Endodermal cell (in vitro differentiated cells): ENCODE results near the gene CNTF. TPM values are rescaled to one million over a fixed set of nuclear protein-coding genes. Genes with fewer than 3 reads are reported as not detected.

Experiments used
- DNase-seq: peaks from one replicate; pipeline ENCODE4 v3.0.0-alpha.2; 2017
- H3K27ac ChIP-seq: 2 replicates; pipeline ENCODE4 v1.5.1; 2013; ENCODE audit warnings: mild to moderate bottlenecking, low read depth, low read length, moderate library complexity
- H3K27me3 ChIP-seq: 2 replicates; pipeline ENCODE4 v1.6.1; 2013; ENCODE audit warnings: mild to moderate bottlenecking, low read length, moderate library complexity; ENCODE audit not compliant: insufficient read depth, control insufficient read depth, poor library complexity, severe bottlenecking
- H3K36me3 ChIP-seq: 2 replicates; pipeline ENCODE4 v1.7.0; 2013; ENCODE audit warnings: mild to moderate bottlenecking, low read length, moderate library complexity; ENCODE audit not compliant: control insufficient read depth, insufficient read depth
- H3K4me1 ChIP-seq: one replicate; pipeline ENCODE4 v1.7.0; 2013; ENCODE audit warnings: low read length; ENCODE audit not compliant: control insufficient read depth, insufficient read depth
- H3K4me3 ChIP-seq: 2 replicates; pipeline ENCODE4 v1.5.1; 2013; ENCODE audit warnings: mild to moderate bottlenecking, low read length, moderate library complexity
- H3K9ac ChIP-seq: 2 replicates; pipeline ENCODE4 v1.6.1; 2013; ENCODE audit warnings: mild to moderate bottlenecking, low read length, moderate library complexity; ENCODE audit not compliant: poor library complexity, severe bottlenecking; ENCODE audit errors: extremely low read depth
- H3K9me3 ChIP-seq: 2 replicates; pipeline ENCODE4 v1.6.1; 2013; ENCODE audit warnings: mild to moderate bottlenecking, low read length, moderate library complexity; ENCODE audit not compliant: control insufficient read depth
- H3K27ac Mint-ChIP-seq: 2 replicates; pipeline ENCODE4 v1.8.0; 2020; ENCODE audit warnings: mixed read lengths
- H3K27me3 Mint-ChIP-seq: 2 replicates; pipeline ENCODE4 v1.8.0; 2021; ENCODE audit warnings: mild to moderate bottlenecking, mixed read lengths; ENCODE audit not compliant: insufficient read depth
- H3K36me3 Mint-ChIP-seq: 2 replicates; pipeline ENCODE4 v1.8.0; 2020; ENCODE audit warnings: low read depth, mixed read lengths
- H3K4me1 Mint-ChIP-seq: 2 replicates; pipeline ENCODE4 v1.8.0; 2020; ENCODE audit warnings: mixed read lengths
- H3K4me3 Mint-ChIP-seq: 2 replicates; pipeline ENCODE4 v1.8.0; 2020; ENCODE audit warnings: mild to moderate bottlenecking, moderate library complexity, mixed read lengths
- H3K9me3 Mint-ChIP-seq: 2 replicates; pipeline ENCODE4 v1.8.0; 2020; ENCODE audit warnings: mild to moderate bottlenecking, mixed read lengths
- WGBS, 2 experiments: methylation state at CpG; one replicate each; pipeline versions ENCODE4 v1.1.5 to v1.1.7; 2013; ENCODE audit warnings: missing lambda C conversion rate in 2 of 2, mixed read lengths in 1 of 2; ENCODE audit not compliant: insufficient coverage in 1 of 2, insufficient read length in 1 of 2; 5-methylcytosine and 5-hydroxymethylcytosine counted together
- total RNA-seq, 2 donors: library from RNA; stranded (reverse); fragmentation: NEBNext Ultra II Directional in 1 of 2; extraction: Animal tissue kit (Norgen Biotek cat#: 25700) in 1 of 2; gene quantifications; 2 replicates in 1 of 2; 3 replicates in 1 of 2; pipeline ENCODE4 v1.2.1, GENCODE V29; 2021
- TF ChIP-seq, protein P1 (sequence below): fragments of 200-600 bp; sonication (generic); conservative IDR thresholded peaks from 2 replicates; pipeline ENCODE4 v1.5.0; 2021; ENCODE audit warnings: antibody characterized with exemption, mild to moderate bottlenecking

The CNTF gene
- total RNA-seq, 2 donors from 2014 or later, result 1.7 to 3.7 TPM

GRCh38 chr11:58600510-58600909 lies 22.0 kb upstream of the CNTF start:
- H3K27ac Mint-ChIP-seq, result no peak overlapping the region
- H3K9me3 Mint-ChIP-seq, result no peaks in the 10 kb centered on the region
- Histone ChIP-seq H3K4me3 (no peak overlapping the region), H3K27me3 (no peaks in the 10 kb centered on the region), H3K27ac (no peak overlapping the region), H3K4me1 (no peaks in the 10 kb centered on the region), H3K9ac (no peak overlapping the region), H3K36me3 (peaks cover 8% of the 10 kb centered on the region), H3K9me3 (no peaks in the 10 kb centered on the region)
- WGBS, 2 experiments, result 91% methylated on average over 2 of the region's 2 CpGs; no CpG with 5 or more reads in 1 of the 2 experiments
- H3K4me3 Mint-ChIP-seq, result no peak overlapping the region
- DNase-seq, result no peak
- H3K4me1 Mint-ChIP-seq, result peaks cover 15% of the 10 kb centered on the region
- TF ChIP-seq, protein P1, sequence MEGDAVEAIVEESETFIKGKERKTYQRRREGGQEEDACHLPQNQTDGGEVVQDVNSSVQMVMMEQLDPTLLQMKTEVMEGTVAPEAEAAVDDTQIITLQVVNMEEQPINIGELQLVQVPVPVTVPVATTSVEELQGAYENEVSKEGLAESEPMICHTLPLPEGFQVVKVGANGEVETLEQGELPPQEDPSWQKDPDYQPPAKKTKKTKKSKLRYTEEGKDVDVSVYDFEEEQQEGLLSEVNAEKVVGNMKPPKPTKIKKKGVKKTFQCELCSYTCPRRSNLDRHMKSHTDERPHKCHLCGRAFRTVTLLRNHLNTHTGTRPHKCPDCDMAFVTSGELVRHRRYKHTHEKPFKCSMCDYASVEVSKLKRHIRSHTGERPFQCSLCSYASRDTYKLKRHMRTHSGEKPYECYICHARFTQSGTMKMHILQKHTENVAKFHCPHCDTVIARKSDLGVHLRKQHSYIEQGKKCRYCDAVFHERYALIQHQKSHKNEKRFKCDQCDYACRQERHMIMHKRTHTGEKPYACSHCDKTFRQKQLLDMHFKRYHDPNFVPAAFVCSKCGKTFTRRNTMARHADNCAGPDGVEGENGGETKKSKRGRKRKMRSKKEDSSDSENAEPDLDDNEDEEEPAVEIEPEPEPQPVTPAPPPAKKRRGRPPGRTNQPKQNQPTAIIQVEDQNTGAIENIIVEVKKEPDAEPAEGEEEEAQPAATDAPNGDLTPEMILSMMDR, result no peak
- H3K27me3 Mint-ChIP-seq, result no peaks in the 10 kb centered on the region
- H3K36me3 Mint-ChIP-seq, result peaks cover 16% of the 10 kb centered on the region

DNA sequence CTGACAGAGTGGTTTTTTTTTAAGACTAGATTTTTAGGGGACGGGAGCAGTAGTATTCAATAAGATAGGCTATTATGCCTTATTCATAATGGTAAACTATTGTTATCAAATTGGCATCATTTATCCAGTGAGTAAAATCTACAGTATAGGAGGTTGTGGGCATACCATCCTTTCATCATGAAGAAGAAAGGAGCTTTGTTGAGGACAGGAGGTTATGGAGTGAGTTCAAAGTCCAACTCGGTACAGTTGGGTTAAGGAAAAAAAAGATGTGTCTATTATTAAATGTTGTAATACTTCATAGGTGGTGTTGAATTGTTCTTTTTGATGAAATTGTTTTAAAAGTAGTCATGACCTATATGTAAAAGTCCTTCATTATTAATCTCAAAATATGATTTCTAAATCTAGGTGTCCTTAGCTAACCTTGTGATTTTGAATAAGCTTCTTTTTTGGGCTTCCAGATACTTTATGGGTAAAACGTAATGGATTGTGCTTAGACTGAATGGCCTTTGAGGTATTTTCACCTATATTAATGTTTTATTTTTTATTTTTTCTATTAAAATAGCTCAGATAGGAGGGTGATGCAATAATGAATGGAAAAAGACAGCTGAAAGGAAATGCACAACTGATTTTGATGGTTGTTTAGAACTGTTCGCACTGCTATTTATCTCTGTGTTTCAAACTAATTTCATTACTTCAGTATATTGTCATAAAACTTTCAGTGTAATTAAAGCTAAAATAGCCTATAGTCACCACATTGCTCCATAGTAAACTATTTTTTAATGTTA lies 15.3 kb upstream of the CNTF start:
- H3K36me3 Mint-ChIP-seq, result peaks cover 32% of the 10 kb centered on the region
- no peaks in the 10 kb centered on the region for H3K9me3 Mint-ChIP-seq
- WGBS, 2 experiments, result 93% methylated on average over 3 of the region's 4 CpGs; no CpG with 5 or more reads in 1 of the 2 experiments
- H3K9me3 ChIP-seq, result no peaks in the 10 kb centered on the region
- no peak overlapping the region for H3K27ac ChIP-seq
- H3K4me3 ChIP-seq, result no peak overlapping the region
- H3K36me3 ChIP-seq, result peaks cover 26% of the 10 kb centered on the region
- H3K27me3 Mint-ChIP-seq, result no peaks in the 10 kb centered on the region
- no peak overlapping the region for H3K9ac ChIP-seq
- no peak overlapping the region for H3K4me3 Mint-ChIP-seq
- peaks cover 7% of the 10 kb centered on the region for H3K4me1 Mint-ChIP-seq
- DNase-seq, result no peak
- TF ChIP-seq, protein P1, result no peak
- H3K4me1 ChIP-seq, result no peaks in the 10 kb centered on the region
- no peak overlapping the region for H3K27ac Mint-ChIP-seq
- H3K27me3 ChIP-seq, result no peaks in the 10 kb centered on the region

DNA sequence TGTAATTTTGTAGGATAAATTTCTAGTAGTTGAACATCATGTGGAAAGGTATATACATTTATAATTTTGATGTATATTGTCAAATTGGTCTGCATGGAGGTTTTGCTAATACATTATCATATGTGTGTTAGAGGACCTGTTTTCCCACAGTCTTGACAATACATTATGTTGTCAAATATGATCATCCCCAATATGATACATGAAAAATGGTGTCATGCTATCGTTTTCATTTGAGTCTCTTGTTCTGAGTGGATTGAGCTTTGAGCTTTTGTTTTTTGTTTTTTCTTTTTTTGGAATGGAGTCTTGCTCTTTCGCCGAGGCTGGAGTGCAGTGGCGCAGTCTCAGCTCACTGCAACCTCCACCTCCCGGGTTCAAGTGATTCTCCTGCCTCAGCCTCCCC lies 14.1 kb upstream of the CNTF start:
- Mint-ChIP-seq H3K27ac (no peak overlapping the region), H3K9me3 (no peaks in the 10 kb centered on the region), H3K4me1 (peaks cover 7% of the 10 kb centered on the region), H3K4me3 (no peak overlapping the region), H3K27me3 (no peaks in the 10 kb centered on the region), H3K36me3 (peaks cover 32% of the 10 kb centered on the region)
- TF ChIP-seq, protein P1, result no peak
- no peak overlapping the region for H3K4me3 ChIP-seq
- 97% methylated on average over 5 of the region's 5 CpGs; no CpG with 5 or more reads in 1 of the 2 experiments for WGBS, 2 experiments
- H3K9me3 ChIP-seq, result no peaks in the 10 kb centered on the region
- no peak overlapping the region for H3K9ac ChIP-seq
- H3K27me3 ChIP-seq, result no peaks in the 10 kb centered on the region
- H3K27ac ChIP-seq, result no peak overlapping the region
- no peak for DNase-seq
- H3K4me1 ChIP-seq, result no peaks in the 10 kb centered on the region
- peaks cover 38% of the 10 kb centered on the region for H3K36me3 ChIP-seq
